Suprapubic skin (tissue), 4 donors: ENCODE results near the gene ERCC6.

ENCODE experiments used
- CTCF ChIP-seq, 2 donors: fragments of 200-600 bp in 1 of 2; fragments of 450-650 bp in 1 of 2; sonication (generic) in 1 of 2; IDR thresholded peaks; one replicate each; pipeline ENCODE4 v1.5.1; 2016 to 2019; ENCODE audit warnings: antibody characterized with exemption in 2 of 2, mild to moderate bottlenecking in 1 of 2, moderate library complexity in 1 of 2
- POLR2A ChIP-seq, 2 donors: fragments of 450-650 bp; IDR thresholded peaks; one replicate each; pipeline ENCODE4 v1.6.1; 2017; ENCODE audit warnings: antibody characterized with exemption in 2 of 2, mild to moderate bottlenecking in 2 of 2, moderate library complexity in 2 of 2
- POLR2AphosphoS5 ChIP-seq, 3 donors: sonication (generic); formaldehyde crosslinking; IDR thresholded peaks; one replicate each; pipeline ENCODE4 v1.6.1; 2017; ENCODE audit warnings: antibody characterized with exemption in 3 of 3

GRCh38 chr10:49557681-49558080 lies 18.8 kb upstream of the ERCC6 start:
- TF ChIP-seq CTCF (IDR thresholded peaks at IDR 0.05) (no peak), POLR2AphosphoS5 (IDR thresholded peaks at IDR 0.05) (no peak), POLR2A (IDR thresholded peaks at IDR 0.05) (no peak)
